Measurements from ENCODE around the gene LRMDA. TPM values are rescaled to one million over a fixed set of nuclear protein-coding genes. Genes with fewer than 3 reads are reported as not detected.

The LRMDA gene
- total RNA-seq, 1 donor from 2014 or later = not detected

- intact Hi-C loops (cut with micrococcal nuclease) = no loop called here
- Mint-ChIP-seq H3K4me3 (ENCODE audit: low read depth) (no peak overlapping the region), H3K4me1 (ENCODE audit: low read depth) (no peaks in the 10 kb centered on the region), H3K27ac (no peak overlapping the region), H3K36me3 (ENCODE audit: low read depth) (no peaks in the 10 kb centered on the region), H3K27me3 (ENCODE audit: low read depth) (no peaks in the 10 kb centered on the region), H3K9me3 (no peaks in the 10 kb centered on the region)
- DNase-seq (ENCODE audit: low spot score) = no peak
Measured at GRCh38 chr10:75878586-75878985, 447.2 kb downstream of the LRMDA start.

- no peak overlapping the region for H3K27ac Mint-ChIP-seq
- H3K27me3 Mint-ChIP-seq (ENCODE audit: low read depth) = no peaks in the 10 kb centered on the region
- no peak for DNase-seq (ENCODE audit: low spot score)
- H3K4me1 Mint-ChIP-seq (ENCODE audit: low read depth) = no peaks in the 10 kb centered on the region
- H3K9me3 Mint-ChIP-seq = no peaks in the 10 kb centered on the region
- H3K36me3 Mint-ChIP-seq (ENCODE audit: low read depth) = no peaks in the 10 kb centered on the region
- intact Hi-C loops (cut with micrococcal nuclease) = no loop called here
- no peak overlapping the region for H3K4me3 Mint-ChIP-seq (ENCODE audit: low read depth)
Measured at GRCh38 chr10:75880031-75880775, 448.8 kb downstream of the LRMDA start.

GRCh38 chr10:75883081-75884072, 452.0 kb downstream of the LRMDA start:
- intact Hi-C loops (cut with micrococcal nuclease) = no loop called here
- Mint-ChIP-seq H3K4me1 (ENCODE audit: low read depth) (no peaks in the 10 kb centered on the region), H3K27me3 (ENCODE audit: low read depth) (no peaks in the 10 kb centered on the region), H3K4me3 (ENCODE audit: low read depth) (no peak overlapping the region), H3K36me3 (ENCODE audit: low read depth) (no peaks in the 10 kb centered on the region), H3K9me3 (no peaks in the 10 kb centered on the region), H3K27ac (no peak overlapping the region)
- no peak for DNase-seq (ENCODE audit: low spot score)

GRCh38 chr10:75884808-75885207, 453.4 kb downstream of the LRMDA start:
- DNase-seq (ENCODE audit: low spot score) = no peak
- Mint-ChIP-seq H3K4me1 (ENCODE audit: low read depth) (no peaks in the 10 kb centered on the region), H3K27me3 (ENCODE audit: low read depth) (no peaks in the 10 kb centered on the region), H3K27ac (no peak overlapping the region), H3K4me3 (ENCODE audit: low read depth) (no peak overlapping the region), H3K9me3 (no peaks in the 10 kb centered on the region), H3K36me3 (ENCODE audit: low read depth) (no peaks in the 10 kb centered on the region)
- intact Hi-C loops (cut with micrococcal nuclease) = no loop called here

- H3K4me3 Mint-ChIP-seq (ENCODE audit: low read depth) = no peak overlapping the region
- no peak for DNase-seq (ENCODE audit: low spot score)
- no peaks in the 10 kb centered on the region for H3K36me3 Mint-ChIP-seq (ENCODE audit: low read depth)
- intact Hi-C loops (cut with micrococcal nuclease) = no loop called here
- no peak overlapping the region for H3K27ac Mint-ChIP-seq
- H3K9me3 Mint-ChIP-seq = no peaks in the 10 kb centered on the region
- no peaks in the 10 kb centered on the region for H3K4me1 Mint-ChIP-seq (ENCODE audit: low read depth)
- no peaks in the 10 kb centered on the region for H3K27me3 Mint-ChIP-seq (ENCODE audit: low read depth)
Measured at GRCh38 chr10:75887369-75887768, 455.9 kb downstream of the LRMDA start.

- Mint-ChIP-seq H3K27me3 (ENCODE audit: low read depth) (no peaks in the 10 kb centered on the region), H3K4me3 (ENCODE audit: low read depth) (no peak overlapping the region), H3K4me1 (ENCODE audit: low read depth) (no peaks in the 10 kb centered on the region), H3K9me3 (no peaks in the 10 kb centered on the region), H3K27ac (no peak overlapping the region), H3K36me3 (ENCODE audit: low read depth) (no peaks in the 10 kb centered on the region)
- no peak for DNase-seq (ENCODE audit: low spot score)
- intact Hi-C loops (cut with micrococcal nuclease) = no loop called here
Measured at GRCh38 chr10:75887992-75888680, 456.7 kb downstream of the LRMDA start.

- no peaks in the 10 kb centered on the region for H3K4me1 Mint-ChIP-seq (ENCODE audit: low read depth)
- H3K4me3 Mint-ChIP-seq (ENCODE audit: low read depth) = no peak overlapping the region
- H3K9me3 Mint-ChIP-seq = no peaks in the 10 kb centered on the region
- intact Hi-C loops (cut with micrococcal nuclease) = no loop called here
- H3K36me3 Mint-ChIP-seq (ENCODE audit: low read depth) = no peaks in the 10 kb centered on the region
- no peak overlapping the region for H3K27ac Mint-ChIP-seq
- DNase-seq (ENCODE audit: low spot score) = no peak
- no peaks in the 10 kb centered on the region for H3K27me3 Mint-ChIP-seq (ENCODE audit: low read depth)
Measured at GRCh38 chr10:75889051-75889450, 457.6 kb downstream of the LRMDA start.

- Mint-ChIP-seq H3K27ac (no peak overlapping the region), H3K9me3 (no peaks in the 10 kb centered on the region), H3K4me1 (ENCODE audit: low read depth) (no peaks in the 10 kb centered on the region), H3K27me3 (ENCODE audit: low read depth) (no peaks in the 10 kb centered on the region), H3K4me3 (ENCODE audit: low read depth) (no peak overlapping the region), H3K36me3 (ENCODE audit: low read depth) (no peaks in the 10 kb centered on the region)
- intact Hi-C loops (cut with micrococcal nuclease) = no loop called here
- no peak for DNase-seq (ENCODE audit: low spot score)
Measured at GRCh38 chr10:75894761-75895160, 463.3 kb downstream of the LRMDA start.

GRCh38 chr10:75895259-75895658, 463.8 kb downstream of the LRMDA start:
- Mint-ChIP-seq H3K27me3 (ENCODE audit: low read depth) (no peaks in the 10 kb centered on the region), H3K27ac (no peak overlapping the region), H3K36me3 (ENCODE audit: low read depth) (no peaks in the 10 kb centered on the region), H3K9me3 (no peaks in the 10 kb centered on the region), H3K4me3 (ENCODE audit: low read depth) (no peak overlapping the region), H3K4me1 (ENCODE audit: low read depth) (no peaks in the 10 kb centered on the region)
- intact Hi-C loops (cut with micrococcal nuclease) = no loop called here
- no peak for DNase-seq (ENCODE audit: low spot score)

GRCh38 chr10:75899816-75900390, 468.5 kb downstream of the LRMDA start:
- H3K4me1 Mint-ChIP-seq (ENCODE audit: low read depth) = peaks cover 5% of the 10 kb centered on the region
- H3K36me3 Mint-ChIP-seq (ENCODE audit: low read depth) = no peaks in the 10 kb centered on the region
- no peak overlapping the region for H3K27ac Mint-ChIP-seq
- peaks cover 8% of the 10 kb centered on the region for H3K27me3 Mint-ChIP-seq (ENCODE audit: low read depth)
- intact Hi-C loops (cut with micrococcal nuclease) = no loop called here
- no peak overlapping the region for H3K4me3 Mint-ChIP-seq (ENCODE audit: low read depth)
- no peaks in the 10 kb centered on the region for H3K9me3 Mint-ChIP-seq
- no peak for DNase-seq (ENCODE audit: low spot score)

- no peak overlapping the region for H3K27ac Mint-ChIP-seq
- peaks cover 7% of the 10 kb centered on the region for H3K4me1 Mint-ChIP-seq (ENCODE audit: low read depth)
- no peak overlapping the region for H3K4me3 Mint-ChIP-seq (ENCODE audit: low read depth)
- no peaks in the 10 kb centered on the region for H3K36me3 Mint-ChIP-seq (ENCODE audit: low read depth)
- H3K27me3 Mint-ChIP-seq (ENCODE audit: low read depth) = peaks cover 14% of the 10 kb centered on the region
- DNase-seq (ENCODE audit: low spot score) = no peak
- H3K9me3 Mint-ChIP-seq = no peaks in the 10 kb centered on the region
- intact Hi-C loops (cut with micrococcal nuclease) = no loop called here
Measured at GRCh38 chr10:75902816-75903215, 471.4 kb downstream of the LRMDA start.

- Mint-ChIP-seq H3K4me1 (ENCODE audit: low read depth) (peaks cover 7% of the 10 kb centered on the region), H3K9me3 (no peaks in the 10 kb centered on the region)
- intact Hi-C loops (cut with micrococcal nuclease) = no loop called here
Measured at GRCh38 chr10:75904499-75905283, 473.3 kb downstream of the LRMDA start.

More at GRCh38 chr10:75904499-75905283, 473.3 kb downstream of the LRMDA start:
- DNase-seq (ENCODE audit: low spot score) = no peak
- Mint-ChIP-seq H3K36me3 (ENCODE audit: low read depth) (no peaks in the 10 kb centered on the region), H3K27me3 (ENCODE audit: low read depth) (peaks cover 14% of the 10 kb centered on the region), H3K27ac (no peak overlapping the region), H3K4me3 (ENCODE audit: low read depth) (no peak overlapping the region)
